CD4-positive, CD25-positive, alpha-beta regulatory T cell (primary cell): ENCODE results near the gene SAMD4B. TPM values are rescaled to one million over a fixed set of nuclear protein-coding genes. Genes with fewer than 3 reads are reported as not detected.

Experiments used
- ATAC-seq, 2 donors: fragments of 150-1000 bp; cut with Tn5 transposase; one replicate each; pipeline ENCODE4 v1.10.0; 2021; ENCODE audit warnings: low read depth in 2 of 2, moderate number of reproducible peaks in 2 of 2, moderate library complexity in 1 of 2
- DNase-seq, 3 donors: peaks; one replicate each; pipeline versions ENCODE4 v3.0.0 to v3.0.0-alpha.2; 2012 to 2022; ENCODE audit warnings: mixed read lengths in 1 of 3
- H3K27ac ChIP-seq: one replicate; pipeline ENCODE4 v1.7.0; 2013; ENCODE audit warnings: mild to moderate bottlenecking, low read length; ENCODE audit not compliant: insufficient read depth, poor library complexity, severe bottlenecking
- H3K27me3 ChIP-seq: one replicate; pipeline ENCODE4 v1.7.0; 2013; ENCODE audit warnings: low read length; ENCODE audit not compliant: control insufficient read depth, insufficient read depth
- H3K36me3 ChIP-seq: one replicate; pipeline ENCODE4 v1.7.0; 2013; ENCODE audit warnings: mild to moderate bottlenecking, low read length, moderate library complexity; ENCODE audit not compliant: control insufficient read depth, insufficient read depth
- H3K4me1 ChIP-seq: 2 replicates; pipeline ENCODE4 v1.7.0; 2013; ENCODE audit warnings: mild to moderate bottlenecking, low read length; ENCODE audit not compliant: insufficient read depth, control insufficient read depth, poor library complexity, severe bottlenecking
- H3K4me3 ChIP-seq: one replicate; pipeline ENCODE4 v1.7.0; 2013; ENCODE audit warnings: low read depth, mild to moderate bottlenecking, low read length, moderate library complexity
- H3K9me3 ChIP-seq, 2 experiments: 1 replicate in 1 of 2; 2 replicates in 1 of 2; pipeline ENCODE4 v1.7.0; 2013; ENCODE audit warnings: low read length in 2 of 2, mild to moderate bottlenecking in 1 of 2, moderate library complexity in 1 of 2; ENCODE audit not compliant: control insufficient read depth in 2 of 2
- H3K27ac Mint-ChIP-seq, 3 donors: one replicate each; pipeline ENCODE4 v1.8.0; 2020 to 2022; ENCODE audit warnings: mild to moderate bottlenecking in 3 of 3, mixed read lengths in 3 of 3, moderate library complexity in 2 of 3
- H3K27me3 Mint-ChIP-seq: one replicate; pipeline ENCODE4 v1.8.0; 2022; ENCODE audit warnings: mild to moderate bottlenecking, mixed read lengths
- H3K36me3 Mint-ChIP-seq: one replicate; pipeline ENCODE4 v1.8.0; 2020; ENCODE audit warnings: mixed read lengths
- H3K4me1 Mint-ChIP-seq, 4 donors: one replicate each; pipeline ENCODE4 v1.8.0; 2020 to 2022; ENCODE audit warnings: mixed read lengths in 4 of 4, mild to moderate bottlenecking in 1 of 4
- H3K4me3 Mint-ChIP-seq, 4 donors: one replicate each; pipeline ENCODE4 v1.8.0; 2020 to 2022; ENCODE audit warnings: mild to moderate bottlenecking in 4 of 4, mixed read lengths in 4 of 4, moderate library complexity in 3 of 4
- H3K9me3 Mint-ChIP-seq, 7 donors: one replicate each; pipeline ENCODE4 v1.8.0; 2020 to 2022; ENCODE audit warnings: mixed read lengths in 7 of 7, mild to moderate bottlenecking in 3 of 7, moderate library complexity in 2 of 7
- polyA plus RNA-seq, 4 donors: library from polyadenylated mRNA; unstranded; fragments of 300-500 nt; fragmentation: Illumina TruSeq; gene quantifications; one replicate each; pipeline ENCODE4 v1.2.3, GENCODE V29; 2021
- total RNA-seq: library from RNA; stranded (reverse); gene quantifications from one replicate; pipeline ENCODE4 v1.2.3, GENCODE V29; 2022

Gene SAMD4B
- total and polyA plus RNA-seq, 5 donors from 2014 or later = 5.7 to 78.9 (median 7.1) TPM

DNA sequence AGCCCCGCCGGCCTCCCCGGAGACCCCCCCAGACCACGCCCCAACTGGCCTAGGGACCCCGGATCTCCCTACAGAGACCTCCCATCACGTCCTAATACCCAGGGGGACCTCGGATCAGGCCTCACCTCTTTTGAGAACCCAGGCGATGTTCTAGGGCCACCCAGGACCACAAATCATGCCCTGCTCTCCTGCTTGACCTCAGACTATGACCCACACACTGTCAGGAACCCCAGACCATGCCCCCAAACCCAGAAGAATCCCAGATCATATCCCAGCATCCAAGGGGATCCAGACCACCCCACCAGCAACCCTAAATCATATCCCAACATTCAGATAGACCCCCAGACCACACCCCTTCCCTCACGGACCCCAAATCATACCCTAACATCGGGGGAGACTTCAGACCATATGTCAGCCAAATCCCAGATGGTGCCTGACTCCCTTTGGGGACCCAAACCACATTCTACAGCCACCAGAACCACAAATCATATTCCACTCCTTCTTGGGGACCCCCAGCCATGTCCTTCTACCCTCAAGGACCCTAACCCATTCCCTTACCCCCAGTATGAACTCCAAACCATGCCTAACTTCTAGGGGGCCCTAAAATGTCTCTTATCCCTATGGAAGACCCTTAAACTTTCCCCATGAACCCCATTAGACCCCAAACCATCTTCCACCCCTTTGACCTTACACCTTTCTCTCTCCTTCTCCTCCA, 20.9 kb upstream of the SAMD4B start:
- Histone ChIP-seq H3K9me3 (no peaks in the 10 kb centered on the region), H3K36me3 (no peaks in the 10 kb centered on the region), H3K4me1 (peaks cover 13% of the 10 kb centered on the region), H3K4me3 (no peak overlapping the region), H3K27me3 (no peaks in the 10 kb centered on the region), H3K27ac (peak overlapping the region; percentile 50)
- H3K9me3 Mint-ChIP-seq = peaks cover 0 to 2% (median 0%) of the 10 kb centered on the region in 7 donors
- H3K36me3 Mint-ChIP-seq = peaks cover 5% of the 10 kb centered on the region
- H3K4me1 Mint-ChIP-seq = peaks cover 0 to 54% (median 18%) of the 10 kb centered on the region in 4 donors
- ATAC-seq (no peak), DNase-seq (no peak)
- peak overlapping the region; percentile 65 to 90 (median 67) for H3K27ac Mint-ChIP-seq
- H3K27me3 Mint-ChIP-seq = no peaks in the 10 kb centered on the region
- peak overlapping the region; percentile 66 to 90 (median 88) for H3K4me3 Mint-ChIP-seq

DNA sequence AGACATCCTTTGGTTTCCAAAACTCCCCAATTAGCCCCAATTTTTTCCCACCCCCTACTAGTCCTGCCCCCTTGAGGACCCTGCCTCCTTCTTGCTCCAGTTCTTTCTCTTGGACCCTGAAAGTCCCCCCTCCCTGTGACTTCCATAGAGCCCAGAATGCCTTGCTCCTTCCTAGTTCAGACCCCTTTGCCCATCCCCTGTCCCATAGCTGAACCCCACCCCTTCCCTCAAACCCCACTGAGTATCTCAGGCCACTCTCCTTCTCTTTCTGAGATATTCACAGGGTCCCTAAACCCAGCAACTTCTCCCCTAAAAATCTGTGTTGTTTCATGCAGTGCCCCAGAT, 20.4 kb upstream of the SAMD4B start:
- Histone ChIP-seq H3K4me1 (peaks cover 13% of the 10 kb centered on the region), H3K27ac (no peak overlapping the region), H3K4me3 (no peak overlapping the region), H3K36me3 (peaks cover 2% of the 10 kb centered on the region), H3K9me3 (no peaks in the 10 kb centered on the region), H3K27me3 (no peaks in the 10 kb centered on the region)
- DNase-seq = no peak
- no peak for ATAC-seq
- H3K27ac Mint-ChIP-seq = peak overlapping the region; percentile 65 to 90 (median 67)
- H3K36me3 Mint-ChIP-seq = peaks cover 3% of the 10 kb centered on the region
- H3K4me1 Mint-ChIP-seq = peaks cover 0 to 56% (median 19%) of the 10 kb centered on the region in 4 donors
- peaks cover 0 to 2% (median 0%) of the 10 kb centered on the region in 7 donors for H3K9me3 Mint-ChIP-seq
- H3K4me3 Mint-ChIP-seq = peak overlapping the region in 3 of 4 donors; percentile 87 to 90 (median 88)
- H3K27me3 Mint-ChIP-seq = no peaks in the 10 kb centered on the region

DNA sequence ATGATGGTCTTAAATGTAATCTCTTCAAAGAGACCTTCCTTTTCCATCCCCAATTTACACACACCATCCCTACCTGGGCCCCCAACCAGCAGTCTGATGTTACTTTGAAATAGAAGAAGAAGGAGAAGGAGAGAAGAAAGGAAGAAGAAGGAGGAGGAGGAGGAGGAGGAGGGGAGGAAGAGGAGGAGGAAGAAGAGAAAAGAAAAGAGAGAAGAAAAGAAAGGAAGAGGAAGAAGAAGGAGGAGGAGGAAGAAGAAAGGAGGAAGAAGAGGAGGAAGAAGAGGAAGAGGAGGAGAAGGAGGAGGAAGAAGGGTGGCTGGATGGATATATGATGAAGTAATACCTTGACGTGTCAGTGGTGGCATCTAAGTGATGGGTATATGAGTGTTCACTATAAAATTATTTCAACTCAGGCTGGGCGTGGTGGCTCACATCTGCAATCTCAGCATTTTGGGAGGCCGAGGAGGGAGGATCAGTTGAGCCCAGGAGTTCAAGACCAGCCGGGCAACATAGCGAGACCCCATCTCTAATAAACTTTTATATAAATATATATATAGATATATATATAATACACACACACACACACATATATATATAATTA, 17.9 kb upstream of the SAMD4B start:
- Mint-ChIP-seq H3K4me1 (peaks cover 0 to 68% (median 32%) of the 10 kb centered on the region in 4 donors), H3K27me3 (no peaks in the 10 kb centered on the region), H3K36me3 (peaks cover 12% of the 10 kb centered on the region), H3K4me3 (peak overlapping the region in 1 of 4 donors; percentile 43), H3K9me3 (peaks cover 0 to 2% (median 0%) of the 10 kb centered on the region in 7 donors), H3K27ac (peak overlapping the region in 1 of 3 donors; percentile 76)
- Histone ChIP-seq H3K27me3 (no peaks in the 10 kb centered on the region), H3K9me3 (no peaks in the 10 kb centered on the region), H3K4me1 (peaks cover 24% of the 10 kb centered on the region), H3K36me3 (peaks cover 23% of the 10 kb centered on the region), H3K4me3 (no peak overlapping the region), H3K27ac (no peak overlapping the region)
- no peak for ATAC-seq
- DNase-seq = no peak

DNA sequence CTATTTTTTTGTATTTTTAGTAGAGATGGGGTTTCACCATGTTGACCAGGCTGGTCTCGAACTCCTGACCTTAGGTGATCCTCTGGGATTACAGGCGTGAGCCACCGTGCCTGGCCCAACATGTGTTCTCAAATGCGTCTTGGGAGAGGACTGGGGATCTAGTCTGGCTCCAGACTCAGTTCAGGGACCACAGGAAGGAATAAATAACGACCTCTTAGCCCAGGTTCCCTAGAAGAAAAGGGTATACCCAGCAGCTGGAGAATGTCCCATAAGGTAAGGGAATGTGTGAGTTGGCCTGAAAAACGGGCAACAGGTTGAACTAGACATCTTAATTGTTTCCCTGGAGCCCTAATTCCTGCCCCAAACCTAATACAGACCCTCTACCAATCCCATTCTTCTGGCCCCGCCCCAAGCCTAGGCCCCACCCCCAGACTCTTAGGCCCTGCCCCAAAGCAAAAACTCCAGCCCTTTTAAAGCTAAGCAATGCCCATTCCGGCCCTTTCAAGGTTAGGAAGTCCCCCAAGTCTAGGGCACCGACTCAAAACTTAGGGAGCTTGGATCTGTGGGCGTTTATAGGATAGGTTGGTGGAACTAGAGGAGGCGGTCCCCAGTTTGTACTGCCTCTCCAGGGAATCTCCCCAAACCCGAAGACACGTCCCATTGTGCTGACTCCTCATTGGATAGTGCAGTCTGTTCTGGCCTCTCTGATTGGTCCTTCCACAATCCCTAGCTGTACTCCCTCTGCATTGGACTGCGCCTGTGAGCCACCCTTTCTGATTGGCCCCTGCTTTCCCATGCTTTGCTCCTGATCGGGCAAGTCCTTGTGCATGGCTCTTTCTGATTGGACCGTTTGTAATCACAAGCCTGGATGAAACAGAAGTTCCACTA, 16.2 kb upstream of the SAMD4B start:
- ATAC-seq = no peak
- H3K36me3 Mint-ChIP-seq = peaks cover 14% of the 10 kb centered on the region

DNA sequence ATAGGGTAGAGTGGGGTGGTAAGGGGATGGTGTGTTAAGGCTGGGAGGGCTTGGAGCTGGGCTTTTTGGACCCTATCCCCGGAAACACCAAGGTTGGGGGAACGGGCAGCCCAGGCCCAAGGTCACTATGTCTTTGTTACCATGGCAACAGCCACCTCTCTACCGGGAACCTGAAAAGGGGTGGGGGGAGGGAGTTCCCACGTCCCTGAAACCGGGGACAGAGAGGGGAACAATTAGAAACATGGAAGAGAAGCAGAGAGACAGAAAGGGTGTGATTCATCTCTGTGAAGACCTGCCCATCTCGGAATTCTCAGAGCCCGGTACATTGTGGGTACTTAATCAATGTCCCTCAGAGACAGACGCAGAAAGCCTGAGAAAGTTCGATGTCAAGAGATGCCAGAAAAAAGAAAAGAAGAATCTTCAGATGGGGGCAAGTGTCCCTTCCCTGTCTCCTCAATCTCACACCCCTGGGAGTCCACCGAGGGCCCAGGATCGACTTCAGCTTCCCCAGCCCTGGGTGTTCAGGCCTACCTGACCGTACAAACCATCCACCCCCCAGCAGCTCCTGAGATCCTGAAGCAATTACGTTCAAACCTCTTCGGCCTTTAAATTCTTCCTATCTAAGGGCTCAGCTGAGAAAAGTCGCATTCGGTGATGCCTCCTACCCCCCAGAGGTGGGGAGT, 14.7 kb upstream of the SAMD4B start:
- peak overlapping the region in 2 of 4 donors; percentile 61 to 63 for H3K4me3 Mint-ChIP-seq
- peaks cover 36% of the 10 kb centered on the region for H3K4me1 ChIP-seq
- H3K27ac ChIP-seq = peak overlapping the region; percentile 36
- no peak overlapping the region for H3K4me3 ChIP-seq
- no peaks in the 10 kb centered on the region for H3K9me3 ChIP-seq
- H3K27me3 Mint-ChIP-seq = no peaks in the 10 kb centered on the region
- H3K36me3 Mint-ChIP-seq = peaks cover 17% of the 10 kb centered on the region
- peaks cover 40% of the 10 kb centered on the region for H3K36me3 ChIP-seq
- ATAC-seq (no peak), DNase-seq (no peak)
- peak overlapping the region; percentile 60 to 91 (median 87) for H3K27ac Mint-ChIP-seq
- no peaks in the 10 kb centered on the region for H3K9me3 Mint-ChIP-seq
- H3K27me3 ChIP-seq = no peaks in the 10 kb centered on the region
- peaks cover 0 to 79% (median 35%) of the 10 kb centered on the region in 4 donors for H3K4me1 Mint-ChIP-seq

More for the DNA sequence above, 16.2 kb upstream of the SAMD4B start:
- no peaks in the 10 kb centered on the region for H3K27me3 ChIP-seq
- H3K27ac ChIP-seq = no peak overlapping the region
- peaks cover 0 to 78% (median 37%) of the 10 kb centered on the region in 4 donors for H3K4me1 Mint-ChIP-seq
- peaks cover 35% of the 10 kb centered on the region for H3K36me3 ChIP-seq
- no peaks in the 10 kb centered on the region for H3K9me3 ChIP-seq
- H3K27ac Mint-ChIP-seq = no peak overlapping the region
- H3K4me1 ChIP-seq = peaks cover 27% of the 10 kb centered on the region
- no peaks in the 10 kb centered on the region for H3K27me3 Mint-ChIP-seq
- H3K9me3 Mint-ChIP-seq = no peaks in the 10 kb centered on the region
- no peak overlapping the region for H3K4me3 ChIP-seq
- peak overlapping the region in 2 of 4 donors; percentile 41 to 63 for H3K4me3 Mint-ChIP-seq
- DNase-seq = no peak

DNA sequence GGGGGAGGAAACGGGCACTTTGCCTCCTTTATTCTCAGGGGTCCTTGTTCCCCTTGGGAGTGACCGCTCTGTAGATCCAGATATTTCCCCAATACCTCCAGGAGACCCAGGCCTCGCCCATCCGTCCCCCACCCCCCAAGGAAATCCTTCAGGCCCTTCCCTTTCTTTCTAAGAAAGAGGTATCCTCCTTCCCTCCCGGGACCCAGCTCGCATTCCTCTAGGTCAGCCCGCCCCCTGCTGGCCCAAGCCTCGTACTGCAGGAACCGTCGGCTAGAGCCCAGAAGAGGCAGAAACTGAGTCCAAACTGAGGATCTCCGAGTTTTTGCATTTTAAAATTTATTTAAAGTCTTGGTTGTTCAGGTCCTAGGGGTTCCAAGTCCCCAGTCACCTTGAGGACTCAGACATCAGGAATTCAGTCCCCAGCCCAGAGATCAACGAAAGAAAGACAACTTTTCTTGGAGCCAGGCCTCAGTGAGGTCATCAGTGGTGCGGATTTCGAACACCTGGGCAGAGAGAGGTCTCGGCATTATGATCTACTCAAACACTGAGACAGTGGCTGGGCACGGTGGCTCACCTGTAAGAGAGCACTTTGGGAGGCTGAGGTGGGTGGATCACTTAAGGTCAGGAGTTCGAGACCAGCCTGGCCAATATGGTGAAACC, 14.0 kb upstream of the SAMD4B start:
- Histone ChIP-seq H3K27ac (peak overlapping the region; percentile 36), H3K27me3 (no peaks in the 10 kb centered on the region), H3K4me1 (peaks cover 43% of the 10 kb centered on the region), H3K4me3 (no peak overlapping the region), H3K9me3 (no peaks in the 10 kb centered on the region), H3K36me3 (peaks cover 44% of the 10 kb centered on the region)
- Mint-ChIP-seq H3K36me3 (peaks cover 20% of the 10 kb centered on the region), H3K27ac (peak overlapping the region in 2 of 3 donors; percentile 87 to 91), H3K4me1 (peaks cover 0 to 79% (median 34%) of the 10 kb centered on the region in 4 donors), H3K27me3 (no peaks in the 10 kb centered on the region), H3K4me3 (peak overlapping the region; percentile 58 to 65 (median 62)), H3K9me3 (no peaks in the 10 kb centered on the region)
- DNase-seq = peak; percentile 68 to 74 (median 71)
- ATAC-seq = peak in 1 of 2 donors; percentile 72
